Epithelial cell of prostate (primary cell): ENCODE results near the gene PPARG.
A peak's percentile ranks its signal among the peaks of the same experiment; 100 is the strongest.

Experiments
- DNase-seq: peaks from one replicate; pipeline ENCODE4 v3.0.0-alpha.2; 2011; ENCODE audit warnings: low read depth, low spot score
- H3K27ac ChIP-seq: fragments of 450-650 bp; 2 replicates; pipeline ENCODE4 v1.5.1; 2017; ENCODE audit warnings: mild to moderate bottlenecking

PPARG gene

DNA sequence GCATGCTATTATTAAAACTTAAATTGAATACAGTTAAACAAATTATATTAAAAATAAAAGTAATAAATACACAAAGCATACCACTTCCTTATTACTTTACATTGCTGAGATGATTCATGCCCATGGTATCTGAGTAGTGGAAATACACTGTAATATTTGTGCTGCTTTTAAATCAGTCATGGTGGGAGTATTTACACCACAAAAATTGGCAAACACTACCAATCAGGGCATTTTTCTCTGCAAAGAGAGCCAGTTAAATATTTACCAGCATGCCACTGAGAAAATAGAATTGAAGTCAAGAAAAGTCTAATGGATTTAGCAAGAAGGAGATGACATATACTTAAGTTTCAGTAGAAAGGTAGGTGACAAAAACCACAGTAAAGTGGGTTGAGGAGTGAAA, 19.6 kb downstream of the PPARG start:
- DNase-seq = peak; percentile 63
- H3K27ac ChIP-seq = peak overlapping the region; percentile 82

DNA sequence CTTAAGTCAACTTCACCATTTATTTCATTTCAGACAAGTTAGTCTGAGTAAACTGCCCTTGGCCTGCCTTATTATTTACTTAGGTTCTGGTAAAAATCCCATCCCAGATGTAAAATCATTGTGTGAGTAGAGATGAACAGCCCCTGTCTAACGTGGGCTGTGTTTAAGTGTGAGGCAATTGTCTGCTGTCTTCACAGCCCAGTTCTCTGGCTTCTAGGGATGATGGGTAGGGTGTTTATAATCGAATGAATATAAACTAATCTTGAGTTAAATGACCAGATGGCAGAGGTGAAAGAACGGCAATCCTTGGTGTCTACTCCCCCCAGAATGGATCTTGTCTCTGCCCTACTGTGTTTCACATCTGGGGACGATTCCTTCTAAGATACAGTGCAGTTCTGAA, 20.8 kb downstream of the PPARG start:
- no peak for DNase-seq

DNA sequence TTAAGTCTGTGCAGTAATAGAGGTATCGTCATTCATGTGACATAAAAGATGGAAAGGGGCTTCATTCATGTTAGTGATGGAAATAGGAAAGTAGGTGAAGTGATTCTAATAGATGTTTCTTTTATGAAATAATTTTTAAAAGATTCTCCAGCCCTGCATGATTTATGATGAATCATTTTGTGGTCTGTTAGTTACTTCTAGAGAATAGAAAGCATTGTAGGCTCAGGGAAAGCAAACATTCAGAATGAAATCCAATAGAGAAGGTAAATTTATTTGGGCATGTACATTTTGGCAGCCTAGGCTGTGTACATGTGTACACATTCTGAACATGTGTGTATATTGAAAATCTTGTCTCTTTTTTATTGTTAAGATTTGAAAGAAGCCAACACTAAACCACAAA, 23.1 kb downstream of the PPARG start:
- DNase-seq = no peak
- H3K27ac ChIP-seq = peak overlapping the region; percentile 14

More for the DNA sequence above, 20.8 kb downstream of the PPARG start:
- H3K27ac ChIP-seq = no peak overlapping the region

DNA sequence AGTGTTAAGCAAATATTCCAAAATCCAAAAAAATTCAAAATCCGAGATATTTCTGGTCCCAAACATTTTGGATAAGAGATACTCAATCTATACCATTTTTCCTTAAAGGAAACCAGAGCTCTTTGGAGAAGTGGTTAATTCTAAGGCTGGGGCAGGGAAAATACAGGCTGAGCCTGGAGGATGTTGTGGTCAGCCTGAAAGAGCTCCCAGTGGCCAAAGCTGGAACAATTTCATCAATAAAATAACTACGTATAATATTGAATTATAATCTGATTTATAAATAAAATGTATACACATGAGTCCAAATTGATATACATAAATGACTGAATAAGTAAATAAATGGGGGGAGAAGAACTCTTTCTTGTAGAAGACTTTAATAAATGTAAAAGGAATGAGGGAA, 24.6 kb downstream of the PPARG start:
- no peak overlapping the region for H3K27ac ChIP-seq
- DNase-seq = no peak

DNA sequence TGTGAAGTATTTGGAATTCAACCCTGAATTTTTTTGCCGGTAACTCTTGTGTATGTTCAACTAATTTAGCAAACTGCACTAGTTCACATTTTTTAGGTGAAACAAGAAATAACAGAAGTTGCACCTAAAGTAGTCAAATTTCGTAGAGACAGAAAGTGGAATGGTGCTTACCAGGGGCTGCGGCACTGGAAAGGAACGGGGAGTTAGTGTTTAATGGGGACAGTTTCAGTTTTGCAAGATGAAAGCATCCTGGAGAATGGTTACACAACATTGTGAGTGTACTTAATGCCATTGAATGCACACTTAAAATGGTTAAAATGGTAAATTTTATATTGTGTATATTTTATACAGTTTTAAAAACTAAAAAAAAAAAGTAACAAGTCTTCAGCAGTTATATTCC, 27.4 kb downstream of the PPARG start:
- DNase-seq = no peak
- H3K27ac ChIP-seq = no peak overlapping the region

DNA sequence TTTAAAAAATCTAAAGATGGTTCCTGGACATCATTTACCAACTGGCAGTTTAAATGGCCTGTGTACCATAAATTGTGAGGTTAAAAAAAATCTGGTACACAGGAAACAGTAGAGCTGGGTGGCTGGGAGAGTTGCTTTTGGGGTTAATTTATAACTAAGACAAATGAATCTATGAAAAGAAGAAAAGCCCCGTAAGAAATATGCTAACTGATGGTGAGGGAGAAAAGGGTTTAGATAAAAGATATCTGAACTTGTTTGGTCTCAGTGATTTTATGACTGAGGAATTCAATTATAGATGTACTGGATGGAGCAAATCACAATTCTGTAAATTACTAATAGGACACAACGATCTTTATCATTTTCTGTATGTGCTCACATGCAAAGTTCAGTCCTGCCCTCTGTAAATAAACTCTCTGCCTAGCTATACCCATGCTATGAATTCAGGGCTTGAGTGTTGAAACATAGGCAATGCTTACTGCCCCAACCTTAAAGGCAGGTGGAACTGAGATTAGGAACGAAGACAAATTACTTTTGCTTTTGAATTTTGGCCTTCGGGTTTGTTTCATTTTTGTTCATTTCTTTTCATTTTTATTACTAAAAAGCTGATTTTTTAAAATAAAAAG, 28.0 kb downstream of the PPARG start:
- DNase-seq = no peak
- no peak overlapping the region for H3K27ac ChIP-seq

DNA sequence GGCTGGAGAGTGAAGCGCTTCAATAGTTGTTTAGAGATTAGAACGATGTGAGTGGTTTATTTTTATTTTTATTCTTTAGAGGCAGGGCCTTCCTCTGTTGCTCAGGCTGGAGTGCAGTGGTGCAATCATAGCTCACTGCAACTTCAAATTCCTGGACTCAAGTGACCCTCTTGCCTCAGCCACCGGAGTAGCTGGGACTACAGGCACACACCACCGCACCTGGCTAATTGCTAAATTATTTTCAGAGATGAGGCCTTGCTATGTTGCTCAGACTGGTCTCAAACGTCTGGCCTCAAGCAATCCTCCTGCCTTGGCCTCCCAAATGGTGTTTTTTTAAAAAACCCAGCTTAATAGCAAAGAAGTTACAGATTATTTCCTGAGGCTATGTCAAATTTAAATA, 29.0 kb downstream of the PPARG start:
- DNase-seq = no peak
- H3K27ac ChIP-seq = no peak overlapping the region

DNA sequence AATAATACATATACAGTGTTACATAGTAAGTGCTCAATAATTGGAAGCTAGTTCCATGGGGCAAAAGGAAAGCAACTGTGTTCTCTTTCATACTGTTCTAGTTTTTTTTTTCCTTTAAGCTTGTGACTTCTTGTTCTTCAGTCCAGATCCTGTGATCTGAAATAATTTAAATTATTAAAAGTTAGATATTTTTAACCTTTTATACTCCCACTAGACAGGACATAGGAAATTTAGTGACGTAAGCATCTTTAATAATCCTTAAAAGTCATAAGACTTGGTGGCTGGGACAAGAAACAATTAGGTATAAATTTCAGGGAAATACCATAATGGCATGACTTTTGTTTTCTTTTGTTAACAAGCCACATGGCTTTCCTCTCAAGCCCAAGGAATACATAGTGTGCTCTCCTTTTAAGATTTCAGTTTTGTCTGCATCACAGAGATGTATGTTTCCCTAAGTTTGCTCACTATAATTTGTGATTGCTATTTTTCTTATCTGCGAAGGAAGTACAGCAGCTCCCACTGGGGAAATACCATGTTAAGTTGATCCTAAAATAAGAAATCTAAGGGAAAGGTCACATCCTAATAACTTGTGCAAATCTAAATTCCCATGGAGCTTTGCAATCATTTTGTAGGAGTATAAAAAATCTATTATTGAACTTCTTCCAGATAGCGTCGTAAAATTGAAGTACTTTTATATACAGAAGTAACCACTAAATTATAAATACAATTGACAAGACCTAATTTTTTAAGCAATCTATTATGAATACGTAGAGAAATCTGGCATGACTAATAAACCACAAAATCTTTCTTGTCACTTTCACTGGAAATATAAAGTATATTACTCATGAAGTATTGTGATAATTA, 30.1 kb downstream of the PPARG start:
- H3K27ac ChIP-seq = no peak overlapping the region
- DNase-seq = no peak

DNA sequence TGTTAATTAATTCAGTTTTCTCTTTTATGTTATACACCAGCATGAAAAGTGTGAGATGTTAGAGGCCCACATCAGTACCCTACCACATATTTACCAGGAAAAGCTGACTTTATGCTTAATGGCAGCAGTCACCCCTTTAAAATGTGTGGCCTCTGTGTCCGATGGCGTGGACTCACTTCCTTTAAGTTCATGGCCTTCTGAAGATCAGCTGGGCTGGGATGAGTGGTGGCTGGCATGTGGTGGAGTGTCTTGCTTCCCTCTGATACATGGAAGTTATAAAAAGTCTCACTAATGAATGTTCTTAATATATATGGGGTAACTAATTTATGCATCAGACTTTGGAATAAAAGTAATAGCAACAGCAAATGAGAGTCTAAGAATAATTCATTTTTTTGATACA, 32.1 kb downstream of the PPARG start:
- DNase-seq = no peak
- H3K27ac ChIP-seq = no peak overlapping the region

DNA sequence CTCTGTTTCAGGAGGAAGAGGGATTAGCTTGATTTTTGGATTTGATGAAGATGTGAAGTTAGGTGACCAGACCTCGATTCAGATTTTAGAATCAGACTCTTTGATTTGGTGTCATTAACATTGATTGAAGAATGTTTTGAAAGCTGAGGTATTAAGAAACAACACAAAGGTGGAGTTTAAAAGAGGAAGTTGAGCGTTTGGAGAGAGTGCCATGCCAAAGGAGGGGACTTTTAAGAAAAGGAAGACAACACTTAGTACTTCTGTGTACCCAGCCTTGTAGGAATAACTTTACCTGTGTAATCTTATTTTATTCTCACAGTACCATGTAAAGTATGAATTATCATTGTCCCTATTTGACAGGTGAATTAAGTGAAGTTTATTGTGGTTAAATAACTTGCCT, 34.4 kb downstream of the PPARG start:
- no peak overlapping the region for H3K27ac ChIP-seq
- DNase-seq = no peak

DNA sequence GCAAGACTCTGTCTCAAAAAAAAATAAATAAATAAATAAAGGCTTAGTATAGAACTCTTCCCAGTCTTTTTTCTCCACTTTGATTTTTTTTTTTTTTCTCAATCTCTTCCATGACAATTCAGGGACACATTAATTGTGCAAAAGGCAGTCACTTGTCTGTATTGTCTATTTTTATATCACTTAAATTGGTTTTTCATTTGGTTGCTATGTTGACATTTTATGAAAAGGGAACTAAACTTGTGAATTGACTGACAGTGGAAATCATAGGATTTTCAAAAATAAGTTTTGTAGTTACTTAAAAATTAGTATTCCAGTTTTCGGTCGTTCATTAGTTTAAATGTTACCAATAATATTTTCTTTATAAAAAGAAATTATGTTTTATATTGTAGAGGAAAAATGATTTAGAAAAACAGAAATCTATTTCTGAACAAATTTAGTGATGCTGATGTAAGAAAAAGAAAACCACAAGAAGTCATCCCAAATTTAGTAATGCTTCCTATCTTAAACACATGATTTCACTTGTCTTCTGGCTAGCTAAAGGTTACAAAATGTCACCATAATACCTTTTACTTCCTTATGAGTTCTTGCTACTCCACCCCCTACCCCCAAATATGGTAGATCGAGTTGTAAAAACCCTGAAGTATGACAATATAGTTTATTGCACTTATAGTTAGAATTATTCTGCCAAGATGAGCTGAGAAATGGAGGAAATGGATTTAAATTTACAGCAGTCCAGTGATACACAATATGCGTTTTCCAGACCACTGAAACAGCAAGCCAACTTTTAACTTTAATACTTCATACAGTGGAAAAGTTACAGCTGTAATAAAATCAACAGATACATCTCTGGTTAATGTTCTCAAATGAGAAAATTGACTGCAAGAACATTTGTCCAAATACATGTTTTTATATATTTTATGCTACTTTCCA, 37.0 kb downstream of the PPARG start:
- no peak for DNase-seq

DNA sequence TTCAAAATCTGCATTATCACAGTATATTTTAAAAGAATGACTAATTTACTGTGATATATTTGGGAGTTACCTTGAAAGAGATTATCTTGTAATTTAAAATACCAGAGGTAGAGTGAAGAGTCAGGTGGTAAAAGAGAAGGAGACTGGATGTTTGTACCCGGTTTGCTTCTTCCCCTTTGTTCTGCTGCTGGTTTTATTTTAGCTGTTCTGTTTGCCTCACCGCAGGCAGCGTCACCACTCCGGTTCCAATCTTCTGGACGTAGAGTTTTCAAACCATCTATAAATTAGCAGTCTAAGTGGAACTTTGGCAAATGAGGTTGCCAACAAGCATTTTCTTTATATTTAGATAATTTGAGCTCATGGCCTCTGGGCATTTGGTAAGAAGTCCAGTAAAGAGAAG, 38.2 kb downstream of the PPARG start:
- H3K27ac ChIP-seq = no peak overlapping the region
- no peak for DNase-seq

More for the DNA sequence above, 37.0 kb downstream of the PPARG start:
- peak overlapping the region; percentile 21 for H3K27ac ChIP-seq

DNA sequence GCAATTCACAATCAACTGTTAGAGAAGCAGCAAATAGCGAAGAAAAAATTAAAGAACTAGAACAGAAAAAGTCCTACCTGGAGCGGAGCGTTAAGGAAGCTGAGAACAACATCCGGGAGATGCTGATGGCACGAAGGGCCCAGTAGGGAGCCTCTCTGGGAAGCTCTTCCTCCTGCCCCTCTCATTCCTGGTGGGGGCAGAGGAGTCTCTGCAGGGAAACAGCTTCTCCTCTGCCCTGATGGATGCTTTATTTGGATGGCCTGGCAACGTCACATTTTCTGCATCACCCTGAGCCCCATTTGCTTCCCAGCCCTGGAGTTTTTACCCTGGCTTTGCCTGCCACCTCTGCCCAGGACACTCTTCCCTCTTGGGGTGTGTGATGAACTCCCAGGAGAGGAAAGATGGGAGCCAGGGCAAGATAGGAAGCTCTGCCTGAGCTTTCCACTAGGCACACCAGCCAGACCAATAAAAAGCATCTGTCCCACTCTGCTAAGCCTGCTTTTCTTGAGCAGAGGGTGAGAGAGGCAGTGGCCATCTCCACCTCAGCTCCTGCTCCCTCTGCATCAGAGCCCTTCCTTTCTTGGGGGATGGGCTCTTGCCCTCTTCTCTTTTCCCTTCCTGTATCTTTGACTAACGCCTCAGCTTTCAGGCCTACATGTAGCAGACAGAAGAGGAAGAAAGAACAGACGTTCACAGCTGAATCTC, 39.4 kb downstream of the PPARG start:
- DNase-seq = no peak
- H3K27ac ChIP-seq = no peak overlapping the region

DNA sequence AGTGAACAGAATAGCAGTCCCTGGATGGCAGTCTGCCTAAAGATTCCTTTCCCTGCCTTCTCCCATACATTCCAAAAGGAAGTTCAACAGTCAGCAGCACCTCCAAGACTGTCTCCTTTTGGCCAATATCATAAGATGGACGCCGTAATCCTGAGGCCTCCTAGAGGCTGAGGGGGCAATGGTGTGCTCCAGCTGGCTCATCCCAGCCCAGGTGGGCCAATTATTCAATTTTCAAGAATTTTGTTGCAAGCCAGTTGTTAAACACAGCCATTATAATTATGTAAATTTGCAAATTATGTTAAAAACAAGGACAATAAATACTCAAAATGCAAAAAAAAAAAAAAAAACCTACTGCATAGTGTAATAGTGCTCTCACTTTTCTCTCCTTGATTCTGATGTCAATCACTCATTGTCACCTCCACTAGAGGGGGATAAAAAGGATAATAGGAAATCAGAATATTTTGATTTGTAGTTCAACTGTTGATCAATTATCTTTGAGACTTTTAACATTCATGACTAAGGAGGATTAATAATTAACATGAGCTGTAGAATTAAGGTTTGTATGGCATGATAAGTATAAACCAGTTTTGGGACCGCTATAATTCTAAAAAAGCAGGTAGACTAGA, 40.1 kb downstream of the PPARG start:
- no peak overlapping the region for H3K27ac ChIP-seq

DNA sequence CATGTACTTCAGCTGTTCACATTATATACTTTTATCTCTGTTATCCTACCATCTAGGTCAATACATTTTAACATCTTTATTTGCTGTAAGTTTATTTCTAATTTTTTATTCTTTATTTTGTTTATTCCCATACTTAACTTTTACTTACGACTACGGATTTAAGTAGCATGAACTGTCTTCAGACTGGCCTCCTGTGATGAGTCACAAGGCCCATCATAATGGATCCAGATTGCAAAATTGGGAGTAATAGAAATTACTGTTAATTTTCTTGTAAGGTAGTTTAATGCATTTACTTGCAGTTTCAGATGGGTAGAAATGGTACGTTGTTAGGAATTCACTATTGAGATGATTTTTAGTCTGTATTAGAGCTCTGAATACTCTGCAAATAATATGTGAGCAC, 45.9 kb downstream of the PPARG start:
- DNase-seq = no peak
- H3K27ac ChIP-seq = no peak overlapping the region

More for the DNA sequence above, 40.1 kb downstream of the PPARG start:
- no peak for DNase-seq

DNA sequence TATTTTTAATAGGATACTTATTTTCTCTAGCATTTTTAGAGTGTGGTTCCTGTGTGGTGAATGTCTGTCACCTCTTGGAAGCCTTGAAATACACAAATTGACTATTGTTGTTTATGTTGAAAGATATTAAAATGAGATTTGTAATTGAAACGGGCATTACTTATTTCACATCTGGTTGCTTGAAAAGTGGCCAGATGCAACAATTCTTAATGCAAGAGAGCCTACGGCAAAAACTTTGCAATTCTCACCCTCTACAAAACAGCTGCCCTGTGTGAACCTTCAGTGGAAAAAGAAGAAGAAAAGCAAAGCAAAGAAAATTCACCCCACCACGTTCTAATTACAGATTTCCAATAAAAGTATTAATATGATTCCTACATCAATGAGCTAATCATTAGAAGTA, 46.6 kb downstream of the PPARG start:
- no peak overlapping the region for H3K27ac ChIP-seq

DNA sequence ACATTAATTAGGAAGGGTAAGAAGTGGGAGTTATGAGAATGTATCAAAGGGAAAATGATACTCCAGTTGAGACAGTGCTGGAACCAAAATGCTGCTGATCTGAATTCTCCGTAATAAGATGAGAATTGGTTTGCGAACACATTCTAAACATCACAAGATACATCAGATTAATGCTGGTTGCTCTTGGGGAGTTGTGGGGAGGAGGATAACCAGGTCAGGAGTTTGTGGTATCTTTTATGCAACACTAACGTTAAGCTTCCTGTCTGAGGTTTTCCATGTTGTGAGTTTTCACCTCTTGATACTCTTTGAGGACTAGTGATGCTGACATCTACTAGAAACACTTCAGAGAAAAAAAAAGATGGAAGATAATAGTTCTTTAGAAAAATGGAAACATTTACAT, 47.2 kb downstream of the PPARG start:
- DNase-seq = no peak
- H3K27ac ChIP-seq = no peak overlapping the region

More for the DNA sequence above, 46.6 kb downstream of the PPARG start:
- DNase-seq = no peak

DNA sequence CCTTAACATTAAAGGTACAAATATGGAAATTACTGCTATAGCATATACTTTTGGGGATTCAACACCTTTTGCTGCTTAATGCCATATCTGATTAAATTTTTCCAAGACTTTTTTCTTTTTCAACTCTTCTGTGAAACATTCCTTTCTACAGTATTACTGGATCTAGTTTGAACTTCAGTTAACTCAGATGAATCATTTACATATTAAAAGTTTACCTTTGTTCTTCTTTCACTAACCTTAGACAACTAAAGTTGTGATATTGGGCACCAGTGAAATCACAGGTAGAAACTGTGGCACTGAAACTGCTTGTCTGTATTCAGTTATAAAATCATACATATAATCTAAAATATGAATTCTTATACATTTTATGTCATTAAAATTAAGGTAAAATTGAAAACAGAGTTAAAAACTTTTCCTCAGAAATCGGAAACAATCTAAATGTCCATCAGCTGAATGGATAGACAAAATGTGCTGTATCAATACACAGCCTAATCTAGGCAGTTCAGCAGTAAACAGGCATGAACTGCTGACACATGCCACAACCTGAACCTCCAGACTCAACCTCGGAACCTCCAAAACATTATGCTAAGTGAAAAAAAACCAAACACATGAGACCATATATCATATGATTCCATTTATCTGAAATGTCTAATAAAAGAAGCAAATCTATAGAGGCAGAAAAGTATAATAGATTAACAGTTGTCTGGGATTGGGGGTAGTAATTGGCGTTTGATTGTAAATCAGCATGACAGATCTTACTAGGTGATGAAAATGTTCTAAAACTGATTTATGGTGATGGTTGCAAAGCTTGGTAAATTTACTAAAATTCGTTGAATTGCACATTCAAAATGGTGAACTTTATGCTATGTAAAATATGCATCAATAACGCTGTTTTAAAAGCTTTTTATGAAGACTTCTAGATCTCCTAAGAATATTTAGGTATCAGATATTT, 50.0 kb downstream of the PPARG start:
- H3K27ac ChIP-seq = no peak overlapping the region
- no peak for DNase-seq
